HG03159 (cell line): ENCODE results near the gene PCNA.

Source experiments
- ATAC-seq: cut with Tn5 transposase; IDR thresholded peaks from one replicate; pipeline ENCODE4 v1.9.1; 2021; ENCODE audit warnings: mild to moderate bottlenecking, moderate library complexity; ENCODE audit not compliant: unreplicated experiment

Gene PCNA

GRCh38 chr20:5143851-5144250 is 24.1 kb upstream of the PCNA start:
- ATAC-seq = no peak

- no peak for ATAC-seq
These were observed 21.9 kb upstream of the PCNA start for GRCh38 chr20:5141615-5142014.

GRCh38 chr20:5140195-5140594 is 20.4 kb upstream of the PCNA start:
- ATAC-seq = no peak

GRCh38 chr20:5136096-5136495 is 16.3 kb upstream of the PCNA start:
- ATAC-seq = no peak

GRCh38 chr20:5135363-5136012 is 15.7 kb upstream of the PCNA start:
- ATAC-seq = no peak

- ATAC-seq = no peak
These were observed 14.2 kb upstream of the PCNA start for GRCh38 chr20:5133998-5134397.

- no peak for ATAC-seq
These were observed 11.7 kb upstream of the PCNA start for GRCh38 chr20:5131502-5131901.

- ATAC-seq = no peak
These were observed 9.1 kb upstream of the PCNA start for GRCh38 chr20:5128886-5129285.

GRCh38 chr20:5127859-5128424 is 8.2 kb upstream of the PCNA start:
- ATAC-seq = no peak

GRCh38 chr20:5127204-5127858 is 7.6 kb upstream of the PCNA start:
- ATAC-seq = peak; percentile 28

- ATAC-seq = peak; percentile 92
These were observed 6.9 kb upstream of the PCNA start, which contains the start of gene CDS2 for GRCh38 chr20:5126512-5127203. Gene CDS2 (plus strand): TSS chr20:5127008. CDS start chr20:5127093, 85 bp downstream.

GRCh38 chr20:5122873-5123260 is 3.1 kb upstream of the PCNA start:
- ATAC-seq = no peak

GRCh38 chr20:5120185-5120476 is 373 bp upstream of the PCNA start:
- ATAC-seq = no peak

- ATAC-seq = no peak
These were observed 669 bp downstream of the PCNA start for GRCh38 chr20:5119143-5119434.

- ATAC-seq = no peak
These were observed 1.3 kb downstream of the PCNA start for GRCh38 chr20:5118220-5119142.

GRCh38 chr20:5116875-5117274 is 2.9 kb downstream of the PCNA start:
- no peak for ATAC-seq

GRCh38 chr20:5114403-5114802 is 5.4 kb downstream of the PCNA start:
- no peak for ATAC-seq

GRCh38 chr20:5113615-5113986 is 6.2 kb downstream of the PCNA start:
- ATAC-seq = no peak

- no peak for ATAC-seq
These were observed 10.5 kb downstream of the PCNA start for GRCh38 chr20:5109276-5109675.

GRCh38 chr20:5104479-5104878 is 15.3 kb downstream of the PCNA start:
- no peak for ATAC-seq

GRCh38 chr20:5100684-5101347 is 18.9 kb downstream of the PCNA start:
- ATAC-seq = peak; percentile 66
